Measurements from ENCODE around the gene SMC6. TPM values are rescaled to one million over a fixed set of nuclear protein-coding genes. Genes with fewer than 3 reads are reported as not detected.

The SMC6 gene
- total and polyA plus RNA-seq, 10 of the 15 experiments (the other 5 are each of a cell fraction or from before 2014, with no cell fraction given): 12.8 to 63.8 (median 38.8) TPM

GRCh38 chr2:17735864-17736263 lies 17.7 kb downstream of the SMC6 start (continued):
- TF ChIP-seq GATAD2B (conservative IDR thresholded peaks at IDR 0.05; ENCODE audit: low read depth) (no peak), ATF7 (IDR thresholded peaks at IDR 0.05; ENCODE audit: low read depth) (no peak), SREBF2 (IDR thresholded peaks at IDR 0.05; ENCODE audit: low read length) (no peak), KAT2A (conservative IDR thresholded peaks at IDR 0.05; ENCODE audit: control insufficient read depth, low read depth, low read length) (no peak), MYB (IDR thresholded peaks at IDR 0.05; ENCODE audit: borderline replicate concordance, low read depth, low read length) (no peak), JUNB (IDR thresholded peaks at IDR 0.05) (no peak), BCL3 (IDR thresholded peaks at IDR 0.05; ENCODE audit: borderline replicate concordance, insufficient read depth, low read depth, low read length, poor library complexity, severe bottlenecking) (no peak)

- ATAC-seq: no peak
- Histone ChIP-seq H2AFZ (ENCODE audit: control insufficient read depth, low read depth, low read length) (no peak overlapping the region), H3K79me2 (ENCODE audit: control insufficient read depth, insufficient read depth, low read length) (no peaks in the 10 kb centered on the region), H4K20me1 (ENCODE audit: control insufficient read depth, insufficient read depth) (no peaks in the 10 kb centered on the region), H3K27ac (ENCODE audit: control insufficient read depth, insufficient read depth) (no peak overlapping the region), H3K4me3 (no peak overlapping the region), H3K36me3 (ENCODE audit: control insufficient read depth in 2 of 2, insufficient read depth in 2 of 2, low read length in 1 of 2) (peaks cover 0 to 34% of the 10 kb centered on the region in 2 experiments; a peak in 3 of 4 replicates), H3K9ac (ENCODE audit: control insufficient read depth, insufficient read depth, low read length) (no peak overlapping the region), H3K27me3 (replicated peaks in 1 of 2; ENCODE audit: control insufficient read depth in 2 of 2, insufficient read depth in 2 of 2, low read length in 1 of 2) (no peaks in the 10 kb centered on the region), H3K4me2 (ENCODE audit: control insufficient read depth, insufficient read depth) (no peak overlapping the region), H3K9me3 (replicated peaks; ENCODE audit: control insufficient read depth, insufficient read depth, low read length) (no peaks in the 10 kb centered on the region), H3K4me1 (ENCODE audit: control insufficient read depth, insufficient read depth, low read length) (no peaks in the 10 kb centered on the region)
- FAIRE-seq: no peak
- no TSS peak for BruUV-seq (replicated peaks)
- CTCF ChIA-PET: interaction anchor here (0.7 to 6.7 kb wide), 6 partner anchors 10 to 416 kb away, joined by 3 to 32 read pairs (median 6); no protein-coding TSS in a partner anchor
- POLR2A ChIA-PET: interaction anchor here (0.5 to 1.5 kb wide), 3 partner anchors 17 to 39 kb away, joined by 3 to 6 read pairs (median 4); no protein-coding TSS in a partner anchor
- no peak for DNase-seq (ENCODE audit: low read depth, low spot score)
- RAD21 ChIA-PET (ENCODE audit: unreplicated experiment): interaction anchor here (1.0 kb wide), 1 partner anchor 9 kb away, joined by 3 read pairs; no protein-coding TSS in a partner anchor
- SMC1A ChIA-PET (ENCODE audit: uncharacterized antibody, unreplicated experiment): interaction anchor here (0.9 to 3.9 kb wide), 11 partner anchors 9 to 112 kb away, joined by 3 to 20 read pairs (median 4); no protein-coding TSS in a partner anchor
- in situ Hi-C loops (cut with MboI): no loop called here
- intact Hi-C loops (cut with micrococcal nuclease; ENCODE audit: unreplicated experiment): no loop called here
- WGBS (ENCODE audit: insufficient coverage, insufficient replicate concordance, low lambda C conversion rate, missing lambda C conversion rate): 100% methylated on average over 1 of the region's 1 CpG
- TF ChIP-seq POLR2AphosphoS5 (IDR thresholded peaks at IDR 0.05; ENCODE audit: low read length) (no peak), PAX5 (IDR thresholded peaks at IDR 0.05; ENCODE audit: borderline replicate concordance, low read depth, low read length) (no peak), BCLAF1 (IDR thresholded peaks at IDR 0.05) (no peak), SIN3A (IDR thresholded peaks at IDR 0.05; ENCODE audit: low read depth, low read length) (no peak), BRCA1 (IDR thresholded peaks at IDR 0.05; ENCODE audit: low read depth, low read length) (no peak), IRF5 (IDR thresholded peaks at IDR 0.05; ENCODE audit: borderline replicate concordance) (no peak), YBX1 (IDR thresholded peaks at IDR 0.05) (no peak), BACH1 (IDR thresholded peaks at IDR 0.05; ENCODE audit: borderline replicate concordance) (no peak), CHD2 (IDR thresholded peaks at IDR 0.05; ENCODE audit: borderline replicate concordance, low read depth, low read length) (no peak), MXI1 (IDR thresholded peaks at IDR 0.05; ENCODE audit: low read depth, low read length) (no peak)
Measured at GRCh38 chr2:17733599-17733998, 20.0 kb downstream of the SMC6 start.
